ENCODE data around the gene LIPC.

Gene LIPC

GRCh38 chr15:58523634-58524033 is 91.8 kb downstream of the LIPC start:
- Histone ChIP-seq H3K36me3 (ENCODE audit: control insufficient read depth, insufficient read depth, low read length) (no peaks in the 10 kb centered on the region), H3K79me1 (ENCODE audit: low read length) (no peaks in the 10 kb centered on the region), H3K4me1 (ENCODE audit: control insufficient read depth, low read depth, low read length) (peaks cover 11% of the 10 kb centered on the region), H3K23ac (ENCODE audit: low read length) (no peak overlapping the region), H2BK120ac (ENCODE audit: low read depth, low read length) (no peak overlapping the region), H3K4ac (ENCODE audit: low read depth, low read length) (no peak overlapping the region), H3K27ac (ENCODE audit: low read depth, low read length) (no peak overlapping the region), H3K79me2 (ENCODE audit: control insufficient read depth, insufficient read depth, low read length) (no peaks in the 10 kb centered on the region), H3K27me3 (ENCODE audit: insufficient read depth, low read length, poor library complexity) (no peaks in the 10 kb centered on the region), H3K56ac (ENCODE audit: low read length) (no peak overlapping the region), H2BK15ac (replicated peaks; ENCODE audit: low read depth) (no peak overlapping the region), H2BK5ac (ENCODE audit: low read length) (no peak overlapping the region), H3K9ac (ENCODE audit: low read length) (no peak overlapping the region), H3K4me2 (ENCODE audit: low read length) (no peak overlapping the region), H3K4me3 (ENCODE audit: low read length) (no peak overlapping the region), H4K8ac (ENCODE audit: low read depth, low read length) (no peak overlapping the region), H3K18ac (ENCODE audit: low read length) (no peak overlapping the region), H4K5ac (ENCODE audit: low read length) (no peak overlapping the region), H2AK5ac (ENCODE audit: low read length) (no peak overlapping the region)
- WGBS (ENCODE audit: extremely low coverage, insufficient coverage, low lambda C conversion rate), result no CpG with 5 or more reads among the region's 5 CpGs
- no peak for DNase-seq

- Histone ChIP-seq H3K27me3 (ENCODE audit: insufficient read depth, low read length, poor library complexity) (no peaks in the 10 kb centered on the region), H4K8ac (ENCODE audit: low read depth, low read length) (no peak overlapping the region), H3K4me2 (ENCODE audit: low read length) (no peak overlapping the region), H2BK15ac (replicated peaks; ENCODE audit: low read depth) (no peak overlapping the region), H3K79me2 (ENCODE audit: control insufficient read depth, insufficient read depth, low read length) (no peaks in the 10 kb centered on the region), H2BK5ac (ENCODE audit: low read length) (no peak overlapping the region), H3K56ac (ENCODE audit: low read length) (no peak overlapping the region), H3K4me1 (ENCODE audit: control insufficient read depth, low read depth, low read length) (peaks cover 11% of the 10 kb centered on the region), H3K4ac (ENCODE audit: low read depth, low read length) (no peak overlapping the region), H3K4me3 (ENCODE audit: low read length) (no peak overlapping the region), H3K27ac (ENCODE audit: low read depth, low read length) (no peak overlapping the region), H2BK120ac (ENCODE audit: low read depth, low read length) (no peak overlapping the region), H3K36me3 (ENCODE audit: control insufficient read depth, insufficient read depth, low read length) (no peaks in the 10 kb centered on the region), H4K5ac (ENCODE audit: low read length) (no peak overlapping the region), H3K79me1 (ENCODE audit: low read length) (no peaks in the 10 kb centered on the region), H3K9ac (ENCODE audit: low read length) (no peak overlapping the region), H3K18ac (ENCODE audit: low read length) (no peak overlapping the region), H3K23ac (ENCODE audit: low read length) (no peak overlapping the region), H2AK5ac (ENCODE audit: low read length) (no peak overlapping the region)
- no CpG with 5 or more reads among the region's 2 CpGs for WGBS (ENCODE audit: extremely low coverage, insufficient coverage, low lambda C conversion rate)
- no peak for DNase-seq
Measured at GRCh38 chr15:58524247-58524646, 92.5 kb downstream of the LIPC start.

GRCh38 chr15:58525991-58526421 is 94.2 kb downstream of the LIPC start:
- no peaks in the 10 kb centered on the region for H3K36me3 ChIP-seq (ENCODE audit: control insufficient read depth, insufficient read depth, low read length)
- H3K4me3 ChIP-seq (ENCODE audit: low read length), result no peak overlapping the region
- H3K4me2 ChIP-seq (ENCODE audit: low read length), result no peak overlapping the region
- H3K79me1 ChIP-seq (ENCODE audit: low read length), result no peaks in the 10 kb centered on the region
- no peak overlapping the region for H3K4ac ChIP-seq (ENCODE audit: low read depth, low read length)
- no peak overlapping the region for H4K8ac ChIP-seq (ENCODE audit: low read depth, low read length)
- H3K27ac ChIP-seq (ENCODE audit: low read depth, low read length), result no peak overlapping the region
- no peak overlapping the region for H2BK15ac ChIP-seq (replicated peaks; ENCODE audit: low read depth)
- H3K23ac ChIP-seq (ENCODE audit: low read length), result no peak overlapping the region
- WGBS (ENCODE audit: extremely low coverage, insufficient coverage, low lambda C conversion rate), result no CpG with 5 or more reads among the region's 4 CpGs
- no peak overlapping the region for H2BK120ac ChIP-seq (ENCODE audit: low read depth, low read length)
- no peak overlapping the region for H3K56ac ChIP-seq (ENCODE audit: low read length)
- no peaks in the 10 kb centered on the region for H3K79me2 ChIP-seq (ENCODE audit: control insufficient read depth, insufficient read depth, low read length)
- H4K5ac ChIP-seq (ENCODE audit: low read length), result no peak overlapping the region
- no peak overlapping the region for H2BK5ac ChIP-seq (ENCODE audit: low read length)
- H3K4me1 ChIP-seq (ENCODE audit: control insufficient read depth, low read depth, low read length), result peaks cover 8% of the 10 kb centered on the region
- no peaks in the 10 kb centered on the region for H3K27me3 ChIP-seq (ENCODE audit: insufficient read depth, low read length, poor library complexity)
- no peak overlapping the region for H3K9ac ChIP-seq (ENCODE audit: low read length)
- no peak overlapping the region for H2AK5ac ChIP-seq (ENCODE audit: low read length)
- DNase-seq, result no peak
- H3K18ac ChIP-seq (ENCODE audit: low read length), result no peak overlapping the region

- Histone ChIP-seq H2BK5ac (ENCODE audit: low read length) (no peak overlapping the region), H2BK120ac (ENCODE audit: low read depth, low read length) (no peak overlapping the region), H3K18ac (ENCODE audit: low read length) (no peak overlapping the region), H3K4ac (ENCODE audit: low read depth, low read length) (no peak overlapping the region), H2AK5ac (ENCODE audit: low read length) (no peak overlapping the region), H2BK15ac (replicated peaks; ENCODE audit: low read depth) (no peak overlapping the region), H3K4me3 (ENCODE audit: low read length) (no peak overlapping the region), H4K5ac (ENCODE audit: low read length) (no peak overlapping the region), H3K9ac (ENCODE audit: low read length) (no peak overlapping the region), H3K79me1 (ENCODE audit: low read length) (no peaks in the 10 kb centered on the region), H3K4me2 (ENCODE audit: low read length) (no peak overlapping the region), H3K27me3 (ENCODE audit: insufficient read depth, low read length, poor library complexity) (no peaks in the 10 kb centered on the region), H3K27ac (ENCODE audit: low read depth, low read length) (no peak overlapping the region), H3K23ac (ENCODE audit: low read length) (no peak overlapping the region), H3K4me1 (ENCODE audit: control insufficient read depth, low read depth, low read length) (peaks cover 2% of the 10 kb centered on the region), H3K79me2 (ENCODE audit: control insufficient read depth, insufficient read depth, low read length) (no peaks in the 10 kb centered on the region), H3K36me3 (ENCODE audit: control insufficient read depth, insufficient read depth, low read length) (no peaks in the 10 kb centered on the region), H4K8ac (ENCODE audit: low read depth, low read length) (no peak overlapping the region), H3K56ac (ENCODE audit: low read length) (no peak overlapping the region)
- WGBS (ENCODE audit: extremely low coverage, insufficient coverage, low lambda C conversion rate), result no CpG with 5 or more reads among the region's 7 CpGs
- DNase-seq, result no peak
Measured at GRCh38 chr15:58526647-58527192, 94.9 kb downstream of the LIPC start.

GRCh38 chr15:58527573-58528187 is 95.9 kb downstream of the LIPC start:
- Histone ChIP-seq H2AK5ac (ENCODE audit: low read length) (no peak overlapping the region), H3K18ac (ENCODE audit: low read length) (no peak overlapping the region), H3K4me3 (ENCODE audit: low read length) (no peak overlapping the region), H3K4me1 (ENCODE audit: control insufficient read depth, low read depth, low read length) (no peaks in the 10 kb centered on the region), H3K79me1 (ENCODE audit: low read length) (no peaks in the 10 kb centered on the region), H3K79me2 (ENCODE audit: control insufficient read depth, insufficient read depth, low read length) (no peaks in the 10 kb centered on the region), H3K36me3 (ENCODE audit: control insufficient read depth, insufficient read depth, low read length) (no peaks in the 10 kb centered on the region), H2BK120ac (ENCODE audit: low read depth, low read length) (no peak overlapping the region), H3K27me3 (ENCODE audit: insufficient read depth, low read length, poor library complexity) (no peaks in the 10 kb centered on the region), H3K27ac (ENCODE audit: low read depth, low read length) (no peak overlapping the region), H2BK15ac (replicated peaks; ENCODE audit: low read depth) (no peak overlapping the region), H3K23ac (ENCODE audit: low read length) (no peak overlapping the region), H3K4ac (ENCODE audit: low read depth, low read length) (no peak overlapping the region), H4K5ac (ENCODE audit: low read length) (no peak overlapping the region), H3K9ac (ENCODE audit: low read length) (no peak overlapping the region), H4K8ac (ENCODE audit: low read depth, low read length) (no peak overlapping the region), H3K56ac (ENCODE audit: low read length) (no peak overlapping the region), H3K4me2 (ENCODE audit: low read length) (no peak overlapping the region), H2BK5ac (ENCODE audit: low read length) (no peak overlapping the region)
- DNase-seq, result no peak
- WGBS (ENCODE audit: extremely low coverage, insufficient coverage, low lambda C conversion rate), result no CpG with 5 or more reads among the region's 9 CpGs
